GM21528 (cell line): ENCODE results near the gene EHMT1.

ENCODE experiments used
- ATAC-seq: cut with Tn5 transposase; IDR thresholded peaks from one replicate; pipeline ENCODE4 v1.9.1; 2021; ENCODE audit warnings: mild to moderate bottlenecking, moderate library complexity; ENCODE audit not compliant: unreplicated experiment, low FRiP score

EHMT1 gene

GRCh38 chr9:137670391-137671195, 51.8 kb downstream of the EHMT1 start:
- ATAC-seq, result no peak

- ATAC-seq, result no peak
Measured at GRCh38 chr9:137671196-137671538, 52.4 kb downstream of the EHMT1 start.

DNA sequence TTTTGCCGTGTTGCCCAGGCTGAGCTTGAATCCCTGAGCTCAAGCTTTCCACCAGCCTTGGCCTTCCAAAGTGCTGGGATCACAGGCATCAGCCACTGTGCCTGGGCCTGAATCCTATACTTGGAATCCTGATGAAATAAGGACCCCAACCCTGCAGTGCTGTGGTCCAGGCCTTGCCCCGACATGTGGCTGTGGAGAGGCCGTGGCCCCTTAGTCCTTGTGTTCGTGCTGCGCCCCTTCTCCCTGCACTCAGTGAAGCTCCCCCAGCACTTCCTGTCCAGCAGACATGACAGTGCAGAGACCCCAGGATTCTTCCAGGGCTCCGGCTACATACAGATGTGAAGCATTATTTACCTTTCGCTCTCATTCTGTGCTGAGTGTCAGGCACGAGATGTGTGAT, 52.9 kb downstream of the EHMT1 start:
- ATAC-seq, result no peak

- peak; percentile 66 for ATAC-seq
Measured at GRCh38 chr9:137672907-137673791, 54.3 kb downstream of the EHMT1 start.

DNA sequence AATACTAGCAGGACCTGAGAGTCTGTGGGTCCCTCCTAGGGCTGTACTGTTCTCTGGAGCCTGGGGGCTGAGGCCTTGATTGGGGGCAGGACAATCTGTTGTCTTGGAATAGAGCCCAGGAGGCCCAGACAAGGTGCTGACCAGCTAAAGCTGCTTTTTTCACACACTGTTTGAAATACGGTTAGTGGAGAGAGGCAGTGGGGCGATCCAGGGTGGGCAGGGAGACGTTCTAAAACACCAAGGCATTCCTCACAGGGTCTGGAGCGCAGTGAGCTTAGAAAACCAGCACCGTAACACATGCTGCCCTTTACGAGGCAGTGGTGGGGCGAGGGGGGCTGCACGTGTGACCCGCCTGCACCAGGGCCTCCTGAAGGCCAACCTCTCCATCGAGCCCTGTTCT, 55.1 kb downstream of the EHMT1 start:
- ATAC-seq, result no peak

GRCh38 chr9:137674307-137674975, 55.6 kb downstream of the EHMT1 start:
- no peak for ATAC-seq

DNA sequence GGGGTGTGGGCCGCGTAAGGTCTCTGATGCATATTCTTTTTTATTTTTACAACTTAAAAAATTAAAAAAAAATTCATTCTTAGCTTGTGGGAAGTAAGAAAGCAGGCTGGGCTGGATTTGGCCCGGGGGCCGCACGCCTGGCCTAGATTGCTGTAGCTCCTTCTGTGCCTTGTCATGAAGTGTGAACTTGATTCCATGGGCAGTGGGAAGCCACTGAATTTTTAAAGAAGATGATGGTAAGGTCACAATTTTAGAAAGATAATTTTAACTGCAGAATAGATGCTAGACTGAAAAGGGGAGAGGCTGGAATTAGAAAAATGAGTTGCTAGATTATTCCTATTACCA, 56.1 kb downstream of the EHMT1 start:
- ATAC-seq, result no peak

- no peak for ATAC-seq
Measured at GRCh38 chr9:137676998-137677397, 58.2 kb downstream of the EHMT1 start.

- no peak for ATAC-seq
Measured at GRCh38 chr9:137678202-137678601, 59.4 kb downstream of the EHMT1 start.

DNA sequence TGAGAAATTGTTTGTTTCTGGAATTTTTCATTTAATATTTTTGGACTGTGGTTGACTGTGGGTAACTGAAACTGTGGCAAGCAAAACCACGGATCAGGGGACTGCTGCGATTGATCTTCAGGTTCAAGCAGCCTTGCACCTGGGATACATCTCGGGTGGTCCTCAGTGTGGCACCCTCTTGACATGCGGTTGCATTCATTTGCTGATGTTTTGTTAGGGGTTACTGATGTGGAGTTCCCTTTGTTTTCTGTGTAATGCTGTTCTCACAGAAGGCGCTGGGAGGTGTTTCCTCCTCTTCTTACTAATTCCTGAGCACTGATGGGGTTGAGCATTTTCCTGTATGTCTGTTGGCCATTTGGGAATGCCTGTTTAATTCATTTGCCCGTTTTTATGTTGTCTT, 60.4 kb downstream of the EHMT1 start:
- no peak for ATAC-seq

DNA sequence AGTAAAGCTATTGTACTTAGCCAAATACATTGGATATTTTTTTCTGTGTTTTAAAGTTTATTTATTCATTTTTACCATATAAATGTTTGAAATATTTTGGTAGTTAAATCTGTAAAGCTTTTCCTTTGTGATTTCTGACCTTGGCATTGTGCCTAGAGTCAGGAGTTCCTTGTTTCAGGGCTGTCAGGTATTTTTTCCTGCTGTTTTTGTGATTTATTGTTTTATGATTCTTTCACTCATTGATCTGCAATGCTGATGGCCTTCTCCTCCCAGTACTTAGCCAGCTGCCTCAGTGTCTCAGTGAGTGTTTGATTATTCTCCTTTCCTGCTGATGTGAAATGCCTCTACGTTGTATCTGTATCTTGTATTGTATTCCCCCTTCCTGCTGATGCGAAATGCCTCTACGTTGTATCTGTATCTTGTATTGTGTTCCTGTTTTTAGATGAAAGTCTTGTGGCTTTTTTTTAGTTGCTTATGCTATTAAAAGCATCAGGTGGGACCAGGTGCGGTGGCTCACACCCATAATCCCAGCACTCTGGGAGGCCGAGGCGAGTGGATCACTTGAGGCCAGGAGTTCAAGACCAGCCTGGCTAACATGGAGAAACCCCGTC, 61.0 kb downstream of the EHMT1 start:
- no peak for ATAC-seq

DNA sequence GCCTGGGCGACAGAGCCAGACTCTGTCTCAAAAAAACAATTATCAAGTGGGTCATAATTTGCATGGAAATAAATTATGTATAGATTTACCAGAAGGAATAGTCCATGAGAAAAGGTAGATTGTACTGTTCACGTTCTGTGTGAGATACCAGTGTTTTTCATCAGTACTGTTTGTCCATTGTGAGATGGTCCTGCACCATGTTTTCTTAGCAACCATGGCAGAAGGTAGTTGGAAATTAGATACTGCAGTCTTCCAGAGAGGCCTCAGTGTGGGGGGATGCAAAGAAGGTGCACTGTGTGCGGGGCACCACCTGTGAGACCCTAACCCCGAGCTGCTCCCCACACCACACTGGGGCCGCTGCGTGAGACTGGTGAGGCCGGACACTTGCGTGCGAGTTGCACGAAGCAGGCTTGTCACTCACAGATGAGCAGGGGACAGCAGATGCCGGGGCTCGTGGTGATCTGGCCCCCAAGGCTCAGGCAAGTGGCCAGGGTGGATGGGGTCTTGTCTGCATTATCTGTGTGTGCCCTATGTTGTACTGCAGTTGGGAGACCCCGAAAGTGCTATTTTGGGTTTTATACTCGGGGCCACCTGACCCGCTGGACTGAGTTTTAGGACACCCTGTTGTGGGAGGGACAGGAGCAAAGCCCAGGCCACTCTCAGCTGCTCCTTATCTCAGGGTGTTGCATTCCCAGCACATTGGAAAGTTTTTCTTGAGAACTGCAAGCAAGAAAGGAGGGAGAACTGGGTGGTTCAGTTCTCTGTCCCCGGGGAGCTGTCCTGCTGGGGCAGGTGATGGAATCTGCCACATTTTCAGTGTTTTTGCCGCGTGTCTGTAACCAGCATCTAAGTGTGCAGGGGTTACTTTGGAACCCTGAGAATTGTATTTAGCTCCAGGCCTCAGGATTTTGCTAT, 61.9 kb downstream of the EHMT1 start:
- ATAC-seq, result no peak

GRCh38 chr9:137682428-137683105, 63.8 kb downstream of the EHMT1 start:
- ATAC-seq, result no peak

DNA sequence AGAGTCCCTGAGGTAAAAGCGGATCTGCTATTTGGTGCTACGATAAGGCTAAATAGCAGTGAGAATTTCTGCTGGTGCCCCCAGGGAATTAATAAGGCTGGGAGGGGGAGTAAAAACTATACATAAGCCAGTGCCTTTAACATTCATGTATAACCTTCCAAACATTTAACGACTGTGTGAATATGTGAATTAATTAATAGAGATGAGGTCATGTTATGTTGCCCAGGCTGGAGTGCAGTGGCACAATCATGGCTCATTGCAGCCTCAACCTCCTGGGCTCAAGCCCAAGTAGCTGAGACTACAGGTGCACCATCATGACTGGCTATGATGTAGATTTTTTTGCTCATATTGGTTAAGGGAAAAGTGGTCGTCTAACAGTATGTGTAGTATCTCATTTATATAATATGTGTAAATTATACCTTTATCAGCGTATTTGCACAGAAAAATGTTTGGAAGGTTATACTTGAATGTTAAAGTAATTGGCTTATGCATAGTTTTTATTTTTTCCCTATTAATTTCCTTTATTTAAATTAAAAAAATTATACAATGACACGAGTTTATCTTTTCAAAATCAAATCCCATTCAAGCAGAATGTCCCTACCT, 64.6 kb downstream of the EHMT1 start:
- no peak for ATAC-seq

DNA sequence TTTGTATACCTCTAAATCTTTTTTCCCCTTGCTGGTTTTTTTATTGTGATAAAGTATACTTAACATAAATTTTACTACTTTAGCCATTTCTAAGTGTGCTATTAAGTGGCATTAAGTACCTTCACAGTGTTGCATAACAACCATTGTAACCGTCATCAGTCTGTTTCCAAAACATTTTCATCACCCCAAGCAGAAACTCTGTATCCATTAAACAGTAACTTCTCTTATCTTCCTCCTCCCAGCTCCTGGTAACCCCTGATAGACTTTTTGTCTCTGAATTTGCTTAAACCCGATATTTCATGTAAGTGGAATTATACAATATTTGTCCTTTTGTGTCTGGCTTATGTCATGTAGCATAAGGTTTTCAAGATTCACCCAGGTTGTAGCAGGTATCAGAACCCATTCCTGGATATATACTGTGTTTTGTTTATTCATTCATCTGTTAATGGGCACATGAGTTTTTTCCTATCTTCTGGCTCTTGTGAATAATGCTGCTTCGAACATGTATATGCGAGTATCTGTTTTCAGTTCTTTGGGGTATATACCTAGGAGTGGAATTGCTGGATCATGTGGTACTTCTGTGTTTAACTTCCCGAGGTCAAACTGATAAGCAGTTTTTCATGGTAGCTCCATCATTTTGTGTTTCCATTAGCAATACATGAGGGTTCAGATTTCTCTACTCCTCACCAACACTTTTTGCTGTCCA, 66.4 kb downstream of the EHMT1 start:
- no peak for ATAC-seq

- no peak for ATAC-seq
Measured at GRCh38 chr9:137685741-137686420, 67.1 kb downstream of the EHMT1 start.

DNA sequence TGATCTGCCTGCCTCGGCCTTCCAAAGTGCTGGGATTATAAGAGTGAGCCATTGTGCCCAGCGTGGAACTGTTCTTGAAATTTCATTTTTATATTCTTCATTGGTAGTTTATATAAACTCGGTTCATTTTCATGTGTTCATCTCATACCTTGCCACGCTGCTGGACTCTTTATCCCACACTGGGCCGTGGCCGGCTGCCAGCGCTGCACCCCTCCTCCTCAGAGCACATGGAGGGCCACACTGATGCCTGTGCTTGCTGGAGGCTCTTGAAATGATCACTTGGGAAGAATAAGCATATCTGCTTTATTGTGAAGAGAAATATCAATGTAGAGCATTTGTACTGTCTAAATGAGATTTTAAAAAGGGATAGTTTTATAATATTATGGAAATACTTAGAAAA, 69.5 kb downstream of the EHMT1 start:
- no peak for ATAC-seq

DNA sequence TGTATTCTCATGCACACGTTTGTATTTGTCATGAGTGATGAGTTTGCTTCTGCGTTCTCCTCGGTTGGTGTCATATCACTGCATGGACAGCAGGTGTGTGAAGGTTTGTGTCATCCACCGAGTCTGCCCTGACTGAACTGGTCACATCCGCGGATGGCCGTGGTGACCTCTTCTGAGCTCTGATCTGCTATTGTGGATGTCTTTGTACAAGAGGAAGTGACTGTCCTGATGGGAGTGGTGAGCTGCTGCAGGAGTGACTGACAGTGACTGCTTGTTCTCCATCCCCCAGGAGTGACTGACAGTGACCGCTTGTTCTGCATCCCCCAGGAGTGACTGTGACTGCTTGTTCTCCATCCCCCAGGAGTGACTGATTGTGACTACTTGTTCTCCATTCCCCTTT, 69.9 kb downstream of the EHMT1 start:
- no peak for ATAC-seq
